Keratinocyte (primary cell): ENCODE results near the gene STK32C. TPM values are rescaled to one million over a fixed set of nuclear protein-coding genes. Genes with fewer than 3 reads are reported as not detected.

Source experiments
- DNase-seq: peaks from one replicate; pipeline ENCODE4 v3.0.0-alpha.2; 2011; ENCODE audit warnings: low read depth, missing footprints, low spot score
- FAIRE-seq: peaks from 2 replicates; lab custom pipeline; 2011; peaks lifted over from hg19 to GRCh38; lab: Jason Lieb, UNC
- H2AFZ ChIP-seq: 2 replicates; pipeline ENCODE4 v1.6.0; 2012; ENCODE audit warnings: low read length, control low read depth, inconsistent platforms; ENCODE audit not compliant: control insufficient read depth
- H3K27ac ChIP-seq: 2 replicates; pipeline ENCODE4 v1.5.1; 2011; ENCODE audit warnings: low read length; ENCODE audit not compliant: control insufficient read depth, insufficient read depth
- H3K27me3 ChIP-seq: 3 replicates; pipeline ENCODE4 v1.6.0; 2011; ENCODE audit warnings: low read length; ENCODE audit not compliant: control insufficient read depth, insufficient read depth; ENCODE audit errors: extremely low read depth
- H3K36me3 ChIP-seq, 2 experiments: 2 replicates in 1 of 2; 3 replicates in 1 of 2; pipeline ENCODE4 v1.5.1; 2011; ENCODE audit warnings: low read length in 2 of 2, mild to moderate bottlenecking in 1 of 2; ENCODE audit not compliant: control insufficient read depth in 2 of 2, insufficient read depth in 2 of 2; ENCODE audit errors: extremely low read depth in 1 of 2
- H3K4me1 ChIP-seq: 3 replicates; pipeline ENCODE4 v1.5.1; 2011; ENCODE audit warnings: low read length; ENCODE audit not compliant: control insufficient read depth, insufficient read depth; ENCODE audit errors: extremely low read depth
- H3K4me2 ChIP-seq: 3 replicates; pipeline ENCODE4 v1.6.0; 2011; ENCODE audit warnings: low read depth, low read length; ENCODE audit not compliant: control insufficient read depth, insufficient read depth; ENCODE audit errors: extremely low read depth
- H3K4me3 ChIP-seq, 3 experiments: fragments of 200-600 bp in 1 of 3; sonication (generic) in 1 of 3; 2 replicates in 2 of 3; 3 replicates in 1 of 3; pipeline ENCODE4 v1.5.1; 2011 to 2016; ENCODE audit warnings: low read length in 3 of 3, mild to moderate bottlenecking in 3 of 3, control low read depth in 2 of 3, inconsistent platforms in 1 of 3, low read depth in 1 of 3, mixed read lengths in 1 of 3, mixed run types in 1 of 3, moderate library complexity in 1 of 3; ENCODE audit not compliant: control insufficient read depth in 2 of 3, insufficient read depth in 2 of 3; ENCODE audit errors: extremely low read depth in 1 of 3
- H3K79me2 ChIP-seq: 2 replicates; pipeline ENCODE4 v1.6.0; 2012; ENCODE audit warnings: low read length; ENCODE audit not compliant: control insufficient read depth, insufficient read depth
- H3K9ac ChIP-seq: 3 replicates; pipeline ENCODE4 v1.6.0; 2011; ENCODE audit warnings: low read length; ENCODE audit not compliant: control insufficient read depth, insufficient read depth; ENCODE audit errors: extremely low read depth
- H3K9me1 ChIP-seq: 3 replicates; pipeline ENCODE4 v1.6.0; 2011; ENCODE audit warnings: low read length; ENCODE audit not compliant: control insufficient read depth, insufficient read depth; ENCODE audit errors: extremely low read depth
- H3K9me3 ChIP-seq: 2 replicates; pipeline ENCODE4 v1.5.1; 2012; ENCODE audit warnings: low read depth, low read length; ENCODE audit not compliant: control insufficient read depth
- H4K20me1 ChIP-seq: 3 replicates; pipeline ENCODE4 v1.6.0; 2011; ENCODE audit warnings: low read length; ENCODE audit not compliant: control insufficient read depth, insufficient read depth; ENCODE audit errors: extremely low read depth
- CTCF ChIP-seq, 3 experiments: IDR thresholded peaks in 1 of 3; conservative IDR thresholded peaks in 1 of 3; optimal IDR thresholded peaks in 1 of 3; 2 replicates in 2 of 3; 3 replicates in 1 of 3; pipeline versions ENCODE3 to v1.5.1; 2011; ENCODE audit warnings: low read length in 3 of 3, mild to moderate bottlenecking in 3 of 3, moderate library complexity in 2 of 3, control low read depth in 1 of 3, inconsistent platforms in 1 of 3; ENCODE audit not compliant: insufficient read depth in 2 of 3; ENCODE audit errors: extremely low read depth in 1 of 3
- EZH2 ChIP-seq: IDR thresholded peaks from one replicate; pipeline ENCODE4 v1.6.1; 2012; ENCODE audit warnings: inconsistent platforms, mild to moderate bottlenecking, low read length, moderate library complexity
- dilution Hi-C: fragments of 300-500 bp; cut with MboI; formaldehyde crosslinking; loops from one replicate; pipeline ENCODE4 v1.7.0; 2020; ENCODE audit warnings: low sequenced_read_pairs; ENCODE audit not compliant: extremely low pct_ligation_motif_present
- polyA plus RNA-seq, 5 experiments: library from polyadenylated mRNA; depleted of rRNA in 3 of 5; stranded (reverse) in 3 of 5; stranded (forward) in 1 of 5; unstranded in 1 of 5; fragments of >200 nt; gene quantifications; 1 replicate in 1 of 5; 2 replicates in 3 of 5; 3 replicates in 1 of 5; pipeline versions ENCODE4 v1.2.1 to v1.2.3, GENCODE V29; 2011 to 2012; ENCODE audit warnings: missing spikeins in 2 of 5, low read depth in 1 of 5, low replicate concordance in 1 of 5

Gene STK32C
- polyA plus RNA-seq, 1 donor (not counting 4 experiments of a cell fraction or from before 2014, with no cell fraction given): 4.1 TPM

GRCh38 chr10:132333386-132333785, 25.6 kb upstream of the STK32C start:
- H3K9me3 ChIP-seq: no peaks in the 10 kb centered on the region
- peaks cover 26% of the 10 kb centered on the region for H3K79me2 ChIP-seq
- no peak for TF ChIP-seq EZH2
- TF ChIP-seq CTCF (optimal IDR thresholded peaks at IDR 0.05 in 1 of 3, IDR thresholded peaks at IDR 0.05 in 1 of 3, conservative IDR thresholded peaks at IDR 0.05 in 1 of 3; ENCODE audit: extremely low read depth in 1 of 3, insufficient read depth in 2 of 3, low read length in 3 of 3): no peak
- no peak overlapping the region for H3K9ac ChIP-seq
- peaks cover 0 to 1% of the 10 kb centered on the region in 2 experiments for H3K36me3 ChIP-seq
- FAIRE-seq (no peak), DNase-seq (no peak)
- no peak overlapping the region for H3K27ac ChIP-seq
- no peak overlapping the region for H3K4me3 ChIP-seq
- no peaks in the 10 kb centered on the region for H3K9me1 ChIP-seq
- H4K20me1 ChIP-seq: no peaks in the 10 kb centered on the region
- peaks cover 14% of the 10 kb centered on the region for H3K4me1 ChIP-seq
- no peak overlapping the region for H2AFZ ChIP-seq
- dilution Hi-C loops: no loop called here
- H3K27me3 ChIP-seq: no peaks in the 10 kb centered on the region
- H3K4me2 ChIP-seq: no peak overlapping the region

GRCh38 chr10:132332433-132332754, 24.6 kb upstream of the STK32C start:
- Histone ChIP-seq H3K9me3 (no peaks in the 10 kb centered on the region), H3K79me2 (peaks cover 33% of the 10 kb centered on the region), H4K20me1 (no peaks in the 10 kb centered on the region), H3K4me2 (peak overlapping the region; percentile 87), H3K9ac (peak overlapping the region; percentile 79), H3K9me1 (no peaks in the 10 kb centered on the region), H3K4me3 (peak overlapping the region; percentile 65 to 84 (median 80)), H2AFZ (peak overlapping the region; percentile 95), H3K27me3 (no peaks in the 10 kb centered on the region), H3K36me3 (peaks cover 0 to 1% of the 10 kb centered on the region in 2 experiments), H3K27ac (peak overlapping the region; percentile 66), H3K4me1 (peaks cover 14% of the 10 kb centered on the region)
- TF ChIP-seq EZH2 (no peak), CTCF (optimal IDR thresholded peaks at IDR 0.05 in 1 of 3, IDR thresholded peaks at IDR 0.05 in 1 of 3, conservative IDR thresholded peaks at IDR 0.05 in 1 of 3; ENCODE audit: extremely low read depth in 1 of 3, insufficient read depth in 2 of 3, low read length in 3 of 3) (no peak)
- FAIRE-seq (no peak), DNase-seq (no peak)
- dilution Hi-C loops: no loop called here
